Erythroblast (primary cell): Measurements from ENCODE around the gene ARHGEF12.

Source experiments
- GATA1 ChIP-seq: IDR thresholded peaks from 2 replicates; pipeline ENCODE4 v1.6.1; 2011; ENCODE audit warnings: low read depth, mild to moderate bottlenecking, control low read depth, low read length, moderate library complexity
- POLR2A ChIP-seq: IDR thresholded peaks from 2 replicates; pipeline ENCODE4 v1.6.1; 2011; ENCODE audit warnings: mild to moderate bottlenecking, low read length

DNA sequence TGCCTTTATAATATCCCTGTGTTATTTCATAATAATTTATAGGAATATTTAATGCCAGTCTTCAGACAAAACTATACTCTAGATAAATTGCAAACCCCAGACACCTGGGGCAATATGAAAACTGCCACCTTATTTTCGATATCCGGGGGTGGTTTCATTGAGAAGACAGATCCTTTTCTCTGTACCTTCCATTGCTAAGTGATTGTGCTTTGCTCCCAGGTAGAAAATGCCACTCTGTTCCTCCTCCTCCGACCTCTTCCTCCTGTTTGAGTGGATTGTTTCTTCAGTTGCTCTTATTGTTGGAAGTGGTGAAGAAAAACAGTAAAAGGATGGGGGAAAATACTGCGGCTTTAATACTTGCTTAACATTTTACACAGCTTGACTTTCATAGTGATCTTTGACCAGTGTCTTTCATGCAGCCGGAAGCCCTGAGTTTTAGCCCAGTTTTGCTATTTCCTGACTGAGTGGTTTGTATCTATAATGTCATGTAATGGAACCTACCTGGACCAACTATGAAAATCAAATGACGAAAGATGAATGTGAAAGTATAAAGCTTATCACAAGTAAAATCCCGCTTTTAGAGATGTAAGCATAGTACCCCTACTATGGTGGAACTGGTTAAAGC, 169.7 kb downstream of the ARHGEF12 start:
- TF ChIP-seq POLR2A = no peak
- TF ChIP-seq GATA1 = no peak
